Panc1 (cell line): Measurements from ENCODE around the gene TMEM235. TPM values are rescaled to one million over a fixed set of nuclear protein-coding genes. Genes with fewer than 3 reads are reported as not detected.

ENCODE experiments used
- ATAC-seq: fragments of 200-7000 bp; cut with Tn5 transposase; 2 replicates; pipeline ENCODE4 v1.9.1; 2020; ENCODE audit warnings: mild to moderate bottlenecking, moderate library complexity
- BruUV-seq: library from RNA; stranded (reverse); fragments of 400-500 nt; replicated peaks from 2 replicates; lab custom pipeline; 2021; lab: Mats Ljungman, UMichigan
- CTCF ChIA-PET: fragments of 300-600 bp; sonication (Branson Sonifier 250); formaldehyde crosslinking; loops from one replicate; lab custom pipeline; 2022; ENCODE audit warnings: antibody characterized with exemption; lab: Charles Lee
- POLR2A ChIA-PET: fragments of 300-600 bp; sonication (Branson Sonifier 250); formaldehyde crosslinking; loops from one replicate; lab custom pipeline; 2022; ENCODE audit warnings: antibody characterized with exemption; lab: Charles Lee
- DNase-seq: peaks from one replicate; pipeline ENCODE4 v3.0.0-alpha.2; 2010; ENCODE audit warnings: low read depth, low spot score
- H3K27ac ChIP-seq: 2 replicates; pipeline ENCODE4 v1.5.1; 2011; ENCODE audit warnings: mild to moderate bottlenecking, low read length, inconsistent platforms
- H3K27me3 ChIP-seq: fragments of 200-500 bp; sonication (Bioruptor generic); 2 replicates; pipeline ENCODE4 v1.6.0; 2014; ENCODE audit warnings: low read length, inconsistent platforms; ENCODE audit not compliant: control insufficient read depth, insufficient read depth
- H3K36me3 ChIP-seq: fragments of 200-500 bp; sonication (Bioruptor generic); 2 replicates; pipeline ENCODE4 v1.5.1; 2014; ENCODE audit warnings: inconsistent platforms, mild to moderate bottlenecking, low read length, moderate library complexity; ENCODE audit not compliant: control insufficient read depth, insufficient read depth
- H3K4me1 ChIP-seq: 2 replicates; pipeline ENCODE4 v1.5.1; 2011; ENCODE audit warnings: inconsistent platforms, mild to moderate bottlenecking, low read length, moderate library complexity; ENCODE audit not compliant: control insufficient read depth, insufficient read depth
- H3K4me3 ChIP-seq, 2 experiments: 2 replicates each; pipeline ENCODE4 v1.5.1; 2011 to 2012; ENCODE audit warnings: low read depth in 2 of 2, low read length in 2 of 2, mild to moderate bottlenecking in 2 of 2, inconsistent platforms in 1 of 2, moderate library complexity in 1 of 2
- H3K9me3 ChIP-seq: fragments of 200-500 bp; sonication (Bioruptor generic); 2 replicates; pipeline ENCODE4 v1.5.1; 2014; ENCODE audit warnings: low read depth, mild to moderate bottlenecking, inconsistent platforms, low read length, moderate library complexity; ENCODE audit not compliant: control insufficient read depth, insufficient read depth
- CTCF ChIP-seq: fragments of 450-650 bp; IDR thresholded peaks from 2 replicates; pipeline ENCODE4 v1.5.1; 2017; ENCODE audit warnings: mild to moderate bottlenecking
- POLR2AphosphoS5 ChIP-seq: IDR thresholded peaks from 2 replicates; pipeline ENCODE4 v1.6.1; 2012; ENCODE audit warnings: mild to moderate bottlenecking, low read depth, low read length, moderate library complexity
- REST ChIP-seq, 2 experiments: IDR thresholded peaks; 2 replicates each; pipeline ENCODE4 v1.6.1; 2011 to 2012; ENCODE audit warnings: low read depth in 2 of 2, control low read depth in 1 of 2, low read length in 1 of 2, mild to moderate bottlenecking in 1 of 2, moderate library complexity in 1 of 2; ENCODE audit not compliant: insufficient read depth in 1 of 2
- SIN3A ChIP-seq: IDR thresholded peaks from 2 replicates; pipeline ENCODE4 v1.6.1; 2012; ENCODE audit warnings: low read depth, mild to moderate bottlenecking, low read length, moderate library complexity, borderline replicate concordance; ENCODE audit not compliant: insufficient read depth
- TCF7L2 ChIP-seq: IDR thresholded peaks from 2 replicates; pipeline ENCODE4 v1.6.1; 2011; ENCODE audit warnings: mild to moderate bottlenecking, low read depth, low read length, inconsistent platforms
- in situ Hi-C: cut with HindIII; loops from 2 replicates; pipeline ENCODE4 v1.10.0; 2016; ENCODE audit warnings: low sequenced_read_pairs, low pct_unique_long_range_greater_than_20kb
- intact Hi-C: fragments of 100-400 bp; cut with micrococcal nuclease; formaldehyde crosslinking; loops from one replicate; pipeline ENCODE4 v1.10.0; 2022; ENCODE audit not compliant: unreplicated experiment
- total RNA-seq: library from RNA; stranded (reverse); gene quantifications from one replicate; pipeline ENCODE4 v1.2.1, GENCODE V29; 2021; ENCODE audit not compliant: unreplicated experiment

Gene TMEM235
- total RNA-seq, 1 experiment from 2014 or later = not detected

- Histone ChIP-seq H3K36me3 (no peaks in the 10 kb centered on the region), H3K9me3 (no peaks in the 10 kb centered on the region), H3K4me3 (no peak overlapping the region), H3K27ac (peak overlapping the region; percentile 27; the same call in 1 of the 2 replicates), H3K4me1 (peaks cover 22% of the 10 kb centered on the region), H3K27me3 (no peaks in the 10 kb centered on the region)
- intact Hi-C loops (no loop called here), in situ Hi-C loops (no loop called here)
- 0 out of 2 replicates have a peak, but pooled peaks have one; percentile 5 for ATAC-seq
- ChIA-PET CTCF (interaction anchor here (0.6 kb wide), 1 partner anchor 46 kb away, joined by 4 read pairs; no protein-coding TSS in a partner anchor), POLR2A (interaction anchor here (0.6 kb wide), 1 partner anchor 108 kb away, joined by 15 read pairs; no protein-coding TSS in a partner anchor)
- no peak for DNase-seq
- BruUV-seq = no TSS peak
- no peak for TF ChIP-seq REST (IDR thresholded peaks at IDR 0.05; ENCODE audit: insufficient read depth in 1 of 2, low read depth in 2 of 2, low read length in 1 of 2)
- no peak for TF ChIP-seq SIN3A
- TF ChIP-seq POLR2AphosphoS5 = no peak
- TF ChIP-seq CTCF = no peak
- TF ChIP-seq TCF7L2 = no peak
These were observed 31.8 kb downstream of the TMEM235 start for GRCh38 chr17:78263063-78263735.

GRCh38 chr17:78263736-78264340, 32.4 kb downstream of the TMEM235 start:
- in situ Hi-C loops (no loop called here), intact Hi-C loops (no loop called here)
- no peaks in the 10 kb centered on the region for H3K27me3 ChIP-seq
- H3K4me3 ChIP-seq = no peak overlapping the region
- peak overlapping the region; percentile 27; the same call in 1 of the 2 replicates for H3K27ac ChIP-seq
- DNase-seq = no peak
- no peak for TF ChIP-seq REST (IDR thresholded peaks at IDR 0.05; ENCODE audit: insufficient read depth in 1 of 2, low read depth in 2 of 2, low read length in 1 of 2)
- TF ChIP-seq POLR2AphosphoS5 = no peak
- TF ChIP-seq TCF7L2 = no peak
- TF ChIP-seq CTCF = no peak
- no peak for TF ChIP-seq SIN3A
- no peaks in the 10 kb centered on the region for H3K36me3 ChIP-seq
- ATAC-seq = peak; percentile 9; the same call in 1 of the 2 replicates
- ChIA-PET POLR2A (interaction anchor here (0.6 kb wide), 1 partner anchor 34 kb away, joined by 5 read pairs; no protein-coding TSS in a partner anchor), CTCF (interaction anchor here (0.6 kb wide), 1 partner anchor 45 kb away, joined by 4 read pairs; no protein-coding TSS in a partner anchor)
- BruUV-seq = no TSS peak
- H3K4me1 ChIP-seq = peaks cover 21% of the 10 kb centered on the region
- no peaks in the 10 kb centered on the region for H3K9me3 ChIP-seq
